DOHH2 (cell line): Measurements from ENCODE around the gene SYT6.

Source experiments
- H3F3A ChIP-seq: fragments of 200-600 bp; sonication (generic), shearing (Covaris generic); 2 replicates; pipeline ENCODE4 v1.6.0; 2016; ENCODE audit warnings: antibody characterized with exemption, mild to moderate bottlenecking; ENCODE audit not compliant: control insufficient read depth, insufficient read depth
- H3K27ac ChIP-seq: fragments of 200-600 bp; sonication (generic); 2 replicates; pipeline ENCODE4 v1.5.1; 2014; ENCODE audit warnings: low read depth, mild to moderate bottlenecking, low read length, moderate library complexity
- H3K27me3 ChIP-seq: fragments of 200-600 bp; sonication (generic); 2 replicates; pipeline ENCODE4 v1.6.1; 2014; ENCODE audit warnings: mild to moderate bottlenecking, low read length, mixed read lengths; ENCODE audit not compliant: control insufficient read depth
- H3K36me3 ChIP-seq: fragments of 200-600 bp; sonication (generic); 2 replicates; pipeline ENCODE4 v1.6.1; 2014; ENCODE audit warnings: mild to moderate bottlenecking, low read length, moderate library complexity, mixed read lengths; ENCODE audit not compliant: control insufficient read depth
- H3K4me1 ChIP-seq: fragments of 200-600 bp; sonication (generic); 2 replicates; pipeline ENCODE4 v1.6.1; 2014; ENCODE audit warnings: mild to moderate bottlenecking, low read length, mixed read lengths; ENCODE audit not compliant: control insufficient read depth
- H3K4me2 ChIP-seq: fragments of 200-600 bp; sonication (generic); 2 replicates; pipeline ENCODE4 v1.6.0; 2014; ENCODE audit warnings: mild to moderate bottlenecking, low read length, moderate library complexity
- H3K4me3 ChIP-seq: fragments of 200-600 bp; sonication (generic); 2 replicates; pipeline ENCODE4 v1.5.1; 2014; ENCODE audit warnings: mild to moderate bottlenecking, low read length, mixed read lengths
- H3K79me2 ChIP-seq: fragments of 200-600 bp; sonication (generic); 2 replicates; pipeline ENCODE4 v1.6.1; 2014; ENCODE audit warnings: mild to moderate bottlenecking, low read length, mixed read lengths; ENCODE audit not compliant: control insufficient read depth
- H3K9me2 ChIP-seq: fragments of 200-600 bp; sonication (generic); replicated peaks from 2 replicates; pipeline ENCODE4 v1.6.1; 2014; ENCODE audit warnings: mild to moderate bottlenecking, low read length, mixed read lengths; ENCODE audit not compliant: control insufficient read depth
- H3K9me3 ChIP-seq: fragments of 200-600 bp; sonication (generic); 2 replicates; pipeline ENCODE4 v1.6.1; 2014; ENCODE audit warnings: antibody characterized with exemption, low read length, mixed read lengths; ENCODE audit not compliant: control insufficient read depth, insufficient read depth
- H4K20me1 ChIP-seq: fragments of 200-600 bp; sonication (generic); 2 replicates; pipeline ENCODE4 v1.6.0; 2014; ENCODE audit warnings: low read depth, mild to moderate bottlenecking, antibody characterized with exemption, low read length, moderate library complexity; ENCODE audit not compliant: control insufficient read depth, insufficient read depth
- EZH2phosphoT487 ChIP-seq: fragments of 200-600 bp; sonication (generic); IDR thresholded peaks from 2 replicates; pipeline ENCODE4 v1.6.1; 2017; ENCODE audit warnings: borderline replicate concordance, mild to moderate bottlenecking, antibody characterized with exemption, low read length, moderate library complexity, mixed read lengths
- TF ChIP-seq, protein P1 (sequence below): fragments of 200-600 bp; sonication (generic); IDR thresholded peaks from one replicate; pipeline ENCODE4 v1.5.1; 2014; ENCODE audit warnings: antibody characterized with exemption, mild to moderate bottlenecking, low read depth, low read length; ENCODE audit not compliant: poor library complexity, severe bottlenecking

The SYT6 gene

DNA sequence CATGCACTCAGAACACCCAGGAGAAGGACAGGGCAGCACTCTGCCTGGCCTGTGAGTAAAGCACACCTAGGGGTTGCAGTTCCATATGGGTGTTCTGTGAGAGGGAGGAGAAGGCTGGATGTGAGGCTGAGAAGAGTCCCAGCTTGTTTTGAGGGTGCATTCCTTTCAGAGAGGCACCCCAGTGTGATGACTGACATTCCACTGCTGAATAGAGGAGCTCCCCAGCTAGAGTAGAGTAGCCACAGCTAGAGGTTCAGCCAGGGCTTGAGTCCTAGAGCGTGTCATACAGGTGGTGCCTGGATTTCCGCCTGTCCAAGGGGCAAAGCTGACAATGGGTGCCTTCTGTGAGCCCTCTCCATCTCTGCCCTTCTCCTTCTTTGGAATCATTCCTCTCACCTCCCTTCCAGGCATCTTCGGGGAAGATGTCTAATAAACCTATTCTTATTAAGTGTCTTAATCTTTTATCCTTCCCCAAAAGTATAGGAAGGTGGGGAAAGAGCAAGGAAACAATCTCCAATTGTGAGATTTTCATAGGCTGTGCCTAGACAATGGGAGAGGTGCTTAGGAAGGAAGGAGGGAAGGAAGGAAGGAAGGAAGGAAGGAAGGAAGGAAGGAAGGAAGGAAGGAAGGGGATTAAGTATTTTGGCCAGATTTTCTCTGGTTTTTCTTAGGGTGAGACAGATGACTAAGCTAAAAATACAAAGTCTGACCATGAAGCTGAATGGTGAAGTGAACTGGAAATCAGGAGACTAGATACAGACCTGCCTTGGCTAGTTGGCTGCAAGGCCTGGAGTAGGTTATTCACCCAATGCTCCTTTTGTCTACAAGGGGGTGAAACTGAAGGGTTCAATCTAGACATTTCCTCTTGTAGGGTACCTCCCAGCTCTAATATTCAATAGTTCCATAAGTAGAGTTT, 43.6 kb upstream of the SYT6 start:
- TF ChIP-seq EZH2phosphoT487 = no peak
- TF ChIP-seq, protein P1, sequence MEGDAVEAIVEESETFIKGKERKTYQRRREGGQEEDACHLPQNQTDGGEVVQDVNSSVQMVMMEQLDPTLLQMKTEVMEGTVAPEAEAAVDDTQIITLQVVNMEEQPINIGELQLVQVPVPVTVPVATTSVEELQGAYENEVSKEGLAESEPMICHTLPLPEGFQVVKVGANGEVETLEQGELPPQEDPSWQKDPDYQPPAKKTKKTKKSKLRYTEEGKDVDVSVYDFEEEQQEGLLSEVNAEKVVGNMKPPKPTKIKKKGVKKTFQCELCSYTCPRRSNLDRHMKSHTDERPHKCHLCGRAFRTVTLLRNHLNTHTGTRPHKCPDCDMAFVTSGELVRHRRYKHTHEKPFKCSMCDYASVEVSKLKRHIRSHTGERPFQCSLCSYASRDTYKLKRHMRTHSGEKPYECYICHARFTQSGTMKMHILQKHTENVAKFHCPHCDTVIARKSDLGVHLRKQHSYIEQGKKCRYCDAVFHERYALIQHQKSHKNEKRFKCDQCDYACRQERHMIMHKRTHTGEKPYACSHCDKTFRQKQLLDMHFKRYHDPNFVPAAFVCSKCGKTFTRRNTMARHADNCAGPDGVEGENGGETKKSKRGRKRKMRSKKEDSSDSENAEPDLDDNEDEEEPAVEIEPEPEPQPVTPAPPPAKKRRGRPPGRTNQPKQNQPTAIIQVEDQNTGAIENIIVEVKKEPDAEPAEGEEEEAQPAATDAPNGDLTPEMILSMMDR = no peak
- Histone ChIP-seq H3K4me1 (no peaks in the 10 kb centered on the region), H3K36me3 (no peaks in the 10 kb centered on the region), H4K20me1 (no peaks in the 10 kb centered on the region), H3K27me3 (no peaks in the 10 kb centered on the region), H3K9me3 (no peaks in the 10 kb centered on the region), H3K79me2 (no peaks in the 10 kb centered on the region), H3K9me2 (no peaks in the 10 kb centered on the region), H3K27ac (no peak overlapping the region), H3K4me2 (no peak overlapping the region), H3K4me3 (no peak overlapping the region), H3F3A (no peaks in the 10 kb centered on the region)

DNA sequence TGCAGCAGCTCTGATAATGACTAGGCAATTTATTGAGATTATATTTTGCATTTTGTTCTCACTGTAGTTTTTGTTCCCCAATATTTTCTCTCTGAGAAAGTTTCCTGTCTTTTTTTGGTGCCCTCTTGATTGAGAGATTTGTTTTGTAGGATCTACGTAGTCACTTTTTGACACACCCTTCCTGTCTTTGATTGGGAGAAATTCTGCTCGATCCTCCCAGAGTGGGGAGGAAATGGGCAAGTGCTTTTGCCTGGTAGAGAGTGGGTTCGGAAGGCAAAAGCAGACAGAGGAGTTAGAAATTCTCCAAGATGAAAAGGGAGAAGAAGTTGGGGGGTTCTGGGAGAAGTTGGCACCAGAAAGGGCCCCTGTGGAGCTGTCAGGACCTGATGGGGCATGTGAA, 42.1 kb upstream of the SYT6 start:
- Histone ChIP-seq H3K27ac (no peak overlapping the region), H3K36me3 (no peaks in the 10 kb centered on the region), H3F3A (no peaks in the 10 kb centered on the region), H3K27me3 (no peaks in the 10 kb centered on the region), H3K4me1 (no peaks in the 10 kb centered on the region), H4K20me1 (no peaks in the 10 kb centered on the region), H3K79me2 (no peaks in the 10 kb centered on the region), H3K4me2 (no peak overlapping the region), H3K9me2 (no peaks in the 10 kb centered on the region), H3K4me3 (no peak overlapping the region), H3K9me3 (no peaks in the 10 kb centered on the region)
- TF ChIP-seq, protein P1 = no peak
- no peak for TF ChIP-seq EZH2phosphoT487

DNA sequence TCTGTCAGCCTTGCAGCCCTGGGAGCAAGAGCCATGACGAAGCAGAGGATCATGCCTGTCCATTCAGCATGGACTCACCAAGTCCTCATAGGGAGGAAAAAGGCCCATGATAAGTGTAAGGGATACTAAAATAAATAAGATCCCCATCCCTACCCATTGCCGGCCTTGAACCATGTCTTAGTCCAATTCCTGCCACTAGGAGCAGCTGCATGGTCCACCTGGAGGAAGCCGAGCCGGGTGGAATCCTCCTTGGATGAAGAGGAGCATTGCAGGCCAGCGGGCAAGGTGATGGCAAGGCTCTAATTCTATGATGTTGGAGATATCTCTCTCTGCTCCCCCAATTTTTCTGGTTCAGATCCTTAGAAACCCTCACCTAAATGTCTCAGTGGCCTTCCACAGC, 38.7 kb upstream of the SYT6 start:
- Histone ChIP-seq H3K4me1 (no peaks in the 10 kb centered on the region), H3K27me3 (no peaks in the 10 kb centered on the region), H3K4me3 (no peak overlapping the region), H4K20me1 (no peaks in the 10 kb centered on the region), H3K79me2 (no peaks in the 10 kb centered on the region), H3K27ac (no peak overlapping the region), H3K36me3 (no peaks in the 10 kb centered on the region), H3K4me2 (no peak overlapping the region), H3F3A (no peaks in the 10 kb centered on the region), H3K9me2 (no peaks in the 10 kb centered on the region), H3K9me3 (no peaks in the 10 kb centered on the region)
- TF ChIP-seq EZH2phosphoT487 = no peak
- TF ChIP-seq, protein P1 = no peak
